ENCODE measurements around the gene METTL1.

The METTL1 gene

DNA sequence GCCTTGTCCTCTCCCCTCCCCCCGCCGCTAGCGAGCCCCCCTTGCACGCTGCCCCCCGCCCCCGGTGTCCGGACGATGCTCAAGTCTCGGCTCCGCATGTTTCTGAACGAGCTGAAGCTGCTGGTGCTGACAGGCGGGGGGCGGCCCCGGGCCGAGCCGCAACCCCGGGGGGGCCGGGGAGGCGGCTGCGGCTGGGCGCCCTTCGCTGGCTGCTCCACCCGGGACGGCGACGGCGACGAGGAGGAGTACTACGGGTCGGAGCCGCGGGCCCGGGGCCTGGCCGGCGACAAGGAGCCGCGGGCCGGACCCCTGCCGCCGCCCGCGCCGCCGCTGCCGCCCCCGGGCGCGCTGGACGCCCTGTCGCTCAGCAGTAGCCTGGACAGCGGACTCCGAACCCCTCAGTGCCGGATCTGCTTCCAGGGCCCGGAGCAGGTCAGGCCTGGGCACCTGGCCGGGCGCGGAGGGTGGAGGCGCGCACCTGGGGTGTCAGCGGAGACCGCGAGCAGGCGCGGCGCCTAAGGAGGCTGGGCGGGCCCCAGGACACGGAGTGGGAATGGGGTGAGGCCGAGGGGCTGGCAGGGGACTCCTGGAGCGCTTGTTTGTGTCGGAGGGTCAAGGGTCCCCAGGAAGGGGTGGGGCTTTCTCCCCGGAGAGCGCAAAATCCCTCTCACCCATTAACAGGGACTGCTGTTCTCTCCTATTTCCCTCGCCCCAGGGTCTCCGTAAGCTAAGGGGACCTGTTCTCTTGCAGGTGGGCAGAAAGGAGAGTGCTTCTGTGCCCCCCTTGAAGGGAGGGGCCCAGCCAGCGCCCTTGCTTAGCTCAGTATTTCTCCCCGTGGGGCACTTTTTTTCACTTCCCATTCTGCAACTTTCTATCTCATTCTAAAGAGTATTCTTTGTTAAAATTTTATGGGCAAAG is 16.2 kb downstream of the METTL1 start:
- Histone ChIP-seq H3K4me1 (ENCODE audit: control insufficient read depth in 1 of 2, insufficient read depth in 2 of 2, low read length in 2 of 2) (peaks cover 40 to 46% of the 10 kb centered on the region in 2 donors), H3K27ac (ENCODE audit: low read depth, low read length) (no peak overlapping the region), H3K36me3 (ENCODE audit: control insufficient read depth in 1 of 2, insufficient read depth in 2 of 2, low read length in 2 of 2) (peaks cover 0 to 14% of the 10 kb centered on the region in 2 donors), H3K9me3 (ENCODE audit: control insufficient read depth in 1 of 2, low read length in 2 of 2) (no peaks in the 10 kb centered on the region), H3K9ac (ENCODE audit: low read depth in 1 of 2, low read length in 2 of 2) (peak overlapping the region; percentile 61 to 62), H3K4me3 (ENCODE audit: low read depth in 1 of 2, low read length in 2 of 2) (peak overlapping the region; percentile 67), H3K27me3 (ENCODE audit: control insufficient read depth in 1 of 2, insufficient read depth in 2 of 2, low read length in 2 of 2) (no peaks in the 10 kb centered on the region)

DNA sequence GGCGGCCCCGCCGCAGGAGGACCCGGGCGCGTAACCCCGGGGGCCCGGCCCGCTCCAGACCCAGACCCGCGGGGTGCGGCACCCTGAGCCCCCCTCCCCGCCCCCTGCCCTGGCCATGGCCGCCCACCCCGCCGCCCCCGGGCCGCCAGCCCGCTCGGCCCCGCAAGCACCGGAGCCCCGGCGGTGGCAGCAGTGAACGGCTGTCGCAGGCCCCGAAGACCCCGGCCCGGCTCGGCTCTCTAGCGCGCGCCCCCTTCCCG is 16.8 kb downstream of the METTL1 start:
- H3K9me3 ChIP-seq (ENCODE audit: control insufficient read depth in 1 of 2, low read length in 2 of 2): no peaks in the 10 kb centered on the region
- peak overlapping the region in 1 of 2 donors; percentile 67 for H3K4me3 ChIP-seq (ENCODE audit: low read depth in 1 of 2, low read length in 2 of 2)
- H3K36me3 ChIP-seq (ENCODE audit: control insufficient read depth in 1 of 2, insufficient read depth in 2 of 2, low read length in 2 of 2): peaks cover 0 to 18% of the 10 kb centered on the region in 2 donors
- no peak overlapping the region for H3K9ac ChIP-seq (ENCODE audit: low read depth in 1 of 2, low read length in 2 of 2)
- H3K27ac ChIP-seq (ENCODE audit: low read depth, low read length): no peak overlapping the region
- H3K27me3 ChIP-seq (ENCODE audit: control insufficient read depth in 1 of 2, insufficient read depth in 2 of 2, low read length in 2 of 2): no peaks in the 10 kb centered on the region
- H3K4me1 ChIP-seq (ENCODE audit: control insufficient read depth in 1 of 2, insufficient read depth in 2 of 2, low read length in 2 of 2): peaks cover 41 to 46% of the 10 kb centered on the region in 2 donors

- H3K4me1 ChIP-seq (ENCODE audit: control insufficient read depth in 1 of 2, insufficient read depth in 2 of 2, low read length in 2 of 2): peaks cover 41 to 46% of the 10 kb centered on the region in 2 donors
- H3K9me3 ChIP-seq (ENCODE audit: control insufficient read depth in 1 of 2, low read length in 2 of 2): no peaks in the 10 kb centered on the region
- peak within 1 kb of the TSS; percentile 37 for H3K27ac ChIP-seq (ENCODE audit: low read depth, low read length)
- H3K9ac ChIP-seq (ENCODE audit: low read depth in 1 of 2, low read length in 2 of 2): peak within 1 kb of the TSS; percentile 61 to 62
- peaks cover 0 to 20% of the 10 kb centered on the region in 2 donors for H3K36me3 ChIP-seq (ENCODE audit: control insufficient read depth in 1 of 2, insufficient read depth in 2 of 2, low read length in 2 of 2)
- H3K4me3 ChIP-seq (ENCODE audit: low read depth in 1 of 2, low read length in 2 of 2): peak within 1 kb of the TSS; percentile 67 to 70
- no peaks in the 10 kb centered on the region for H3K27me3 ChIP-seq (ENCODE audit: control insufficient read depth in 1 of 2, insufficient read depth in 2 of 2, low read length in 2 of 2)
These were observed 17.3 kb downstream of the METTL1 start, which contains the start of gene MARCHF9 for GRCh38 chr12:57754411-57755193. Gene MARCHF9, plus strand, starts transcription at chr12:57755103. Its CDS starts 426 bp downstream, at chr12:57755529.

- Histone ChIP-seq H3K36me3 (ENCODE audit: control insufficient read depth in 1 of 2, insufficient read depth in 2 of 2, low read length in 2 of 2) (peaks cover 0 to 24% of the 10 kb centered on the region in 2 donors), H3K27me3 (ENCODE audit: control insufficient read depth in 1 of 2, insufficient read depth in 2 of 2, low read length in 2 of 2) (no peaks in the 10 kb centered on the region), H3K9me3 (ENCODE audit: control insufficient read depth in 1 of 2, low read length in 2 of 2) (no peaks in the 10 kb centered on the region), H3K27ac (ENCODE audit: low read depth, low read length) (no peak overlapping the region), H3K4me1 (ENCODE audit: control insufficient read depth in 1 of 2, insufficient read depth in 2 of 2, low read length in 2 of 2) (peaks cover 41 to 46% of the 10 kb centered on the region in 2 donors), H3K4me3 (ENCODE audit: low read depth in 1 of 2, low read length in 2 of 2) (no peak overlapping the region), H3K9ac (ENCODE audit: low read depth in 1 of 2, low read length in 2 of 2) (peak overlapping the region; percentile 11 to 13)
These were observed 18.1 kb downstream of the METTL1 start for GRCh38 chr12:57753756-57754337.

GRCh38 chr12:57752668-57753000 is 19.3 kb downstream of the METTL1 start:
- Histone ChIP-seq H3K27ac (ENCODE audit: low read depth, low read length) (peak overlapping the region; percentile 17), H3K27me3 (ENCODE audit: control insufficient read depth in 1 of 2, insufficient read depth in 2 of 2, low read length in 2 of 2) (no peaks in the 10 kb centered on the region), H3K4me3 (ENCODE audit: low read depth in 1 of 2, low read length in 2 of 2) (peak overlapping the region; percentile 88 to 96), H3K36me3 (ENCODE audit: control insufficient read depth in 1 of 2, insufficient read depth in 2 of 2, low read length in 2 of 2) (peaks cover 0 to 25% of the 10 kb centered on the region in 2 donors), H3K4me1 (ENCODE audit: control insufficient read depth in 1 of 2, insufficient read depth in 2 of 2, low read length in 2 of 2) (peaks cover 41 to 46% of the 10 kb centered on the region in 2 donors), H3K9ac (ENCODE audit: low read depth in 1 of 2, low read length in 2 of 2) (peak overlapping the region; percentile 5 to 8), H3K9me3 (ENCODE audit: control insufficient read depth in 1 of 2, low read length in 2 of 2) (no peaks in the 10 kb centered on the region)

DNA sequence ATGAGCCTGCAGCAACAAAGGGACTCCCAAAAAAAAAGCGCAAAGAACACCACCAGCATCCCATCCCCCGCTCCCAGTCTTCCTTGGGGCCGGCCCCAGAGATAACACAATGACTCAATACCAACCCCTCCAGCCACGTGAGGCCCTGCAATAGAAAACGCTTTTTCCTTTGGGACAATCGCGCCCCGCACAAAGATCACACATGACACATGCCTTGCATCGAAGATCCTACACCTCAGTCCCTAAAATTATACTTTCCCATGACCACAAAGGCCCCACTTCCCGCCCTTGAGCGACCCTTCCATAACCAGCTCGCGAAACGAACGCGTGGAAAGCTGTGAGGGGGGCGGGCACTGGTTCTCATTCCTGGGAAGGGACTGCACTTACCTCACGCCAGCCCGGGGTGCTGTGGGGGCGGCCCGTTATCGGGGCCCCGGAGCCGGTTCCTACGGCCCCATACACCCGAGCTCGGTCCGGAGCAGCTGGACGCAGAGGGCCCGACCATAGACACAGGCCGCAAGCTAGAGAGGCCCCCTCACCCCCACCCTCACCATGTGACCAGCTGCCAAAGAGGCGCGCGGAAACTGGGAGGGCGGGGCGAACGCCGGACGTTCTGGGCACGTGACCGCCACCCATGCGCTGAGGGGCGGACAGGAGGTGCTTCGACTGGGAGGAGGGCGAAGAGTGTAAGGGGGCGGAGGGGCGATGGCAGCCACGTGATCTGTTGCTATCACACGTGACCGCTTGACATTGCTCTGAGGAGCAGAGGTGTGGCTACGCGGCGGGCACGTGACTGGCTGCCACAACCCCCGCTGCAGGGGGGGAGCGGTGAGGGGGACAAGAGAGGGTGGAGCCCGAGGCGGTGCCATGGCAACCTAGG is 19.9 kb downstream of the METTL1 start, which contains the start of gene CDK4:
Gene CDK4 (minus strand): TSS at position 523 of the 880 bp plus-strand sequence. CDS start 593 bp downstream, outside the sequence.
- Histone ChIP-seq H3K27me3 (ENCODE audit: control insufficient read depth in 1 of 2, insufficient read depth in 2 of 2, low read length in 2 of 2) (no peaks in the 10 kb centered on the region), H3K27ac (ENCODE audit: low read depth, low read length) (peak within 1 kb of the TSS; percentile 62), H3K4me1 (ENCODE audit: control insufficient read depth in 1 of 2, insufficient read depth in 2 of 2, low read length in 2 of 2) (peaks cover 41 to 46% of the 10 kb centered on the region in 2 donors), H3K36me3 (ENCODE audit: control insufficient read depth in 1 of 2, insufficient read depth in 2 of 2, low read length in 2 of 2) (peaks cover 0 to 29% of the 10 kb centered on the region in 2 donors), H3K9me3 (ENCODE audit: control insufficient read depth in 1 of 2, low read length in 2 of 2) (no peaks in the 10 kb centered on the region), H3K9ac (ENCODE audit: low read depth in 1 of 2, low read length in 2 of 2) (peak within 1 kb of the TSS; percentile 86 to 90), H3K4me3 (ENCODE audit: low read depth in 1 of 2, low read length in 2 of 2) (peak within 1 kb of the TSS; percentile 88 to 96)

DNA sequence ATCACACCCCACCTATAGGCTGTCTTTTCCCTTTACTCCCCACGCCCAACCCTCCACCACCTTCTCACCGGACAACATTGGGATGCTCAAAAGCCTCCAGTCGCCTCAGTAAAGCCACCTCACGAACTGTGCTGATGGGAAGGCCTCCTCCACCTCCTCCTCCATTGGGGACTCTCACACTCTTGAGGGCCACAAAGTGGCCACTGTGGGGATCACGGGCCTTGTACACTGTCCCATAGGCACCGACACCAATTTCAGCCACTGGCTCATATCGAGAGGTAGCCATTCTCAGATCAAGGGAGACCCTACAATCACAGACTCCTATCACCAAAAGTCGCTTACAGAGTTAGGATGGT is 20.5 kb downstream of the METTL1 start:
- H3K27ac ChIP-seq (ENCODE audit: low read depth, low read length): peak overlapping the region; percentile 62
- peak overlapping the region; percentile 86 to 90 for H3K9ac ChIP-seq (ENCODE audit: low read depth in 1 of 2, low read length in 2 of 2)
- no peaks in the 10 kb centered on the region for H3K27me3 ChIP-seq (ENCODE audit: control insufficient read depth in 1 of 2, insufficient read depth in 2 of 2, low read length in 2 of 2)
- H3K4me3 ChIP-seq (ENCODE audit: low read depth in 1 of 2, low read length in 2 of 2): peak overlapping the region; percentile 88 to 96
- no peaks in the 10 kb centered on the region for H3K9me3 ChIP-seq (ENCODE audit: control insufficient read depth in 1 of 2, low read length in 2 of 2)
- H3K36me3 ChIP-seq (ENCODE audit: control insufficient read depth in 1 of 2, insufficient read depth in 2 of 2, low read length in 2 of 2): peaks cover 0 to 36% of the 10 kb centered on the region in 2 donors
- peaks cover 37 to 40% of the 10 kb centered on the region in 2 donors for H3K4me1 ChIP-seq (ENCODE audit: control insufficient read depth in 1 of 2, insufficient read depth in 2 of 2, low read length in 2 of 2)

DNA sequence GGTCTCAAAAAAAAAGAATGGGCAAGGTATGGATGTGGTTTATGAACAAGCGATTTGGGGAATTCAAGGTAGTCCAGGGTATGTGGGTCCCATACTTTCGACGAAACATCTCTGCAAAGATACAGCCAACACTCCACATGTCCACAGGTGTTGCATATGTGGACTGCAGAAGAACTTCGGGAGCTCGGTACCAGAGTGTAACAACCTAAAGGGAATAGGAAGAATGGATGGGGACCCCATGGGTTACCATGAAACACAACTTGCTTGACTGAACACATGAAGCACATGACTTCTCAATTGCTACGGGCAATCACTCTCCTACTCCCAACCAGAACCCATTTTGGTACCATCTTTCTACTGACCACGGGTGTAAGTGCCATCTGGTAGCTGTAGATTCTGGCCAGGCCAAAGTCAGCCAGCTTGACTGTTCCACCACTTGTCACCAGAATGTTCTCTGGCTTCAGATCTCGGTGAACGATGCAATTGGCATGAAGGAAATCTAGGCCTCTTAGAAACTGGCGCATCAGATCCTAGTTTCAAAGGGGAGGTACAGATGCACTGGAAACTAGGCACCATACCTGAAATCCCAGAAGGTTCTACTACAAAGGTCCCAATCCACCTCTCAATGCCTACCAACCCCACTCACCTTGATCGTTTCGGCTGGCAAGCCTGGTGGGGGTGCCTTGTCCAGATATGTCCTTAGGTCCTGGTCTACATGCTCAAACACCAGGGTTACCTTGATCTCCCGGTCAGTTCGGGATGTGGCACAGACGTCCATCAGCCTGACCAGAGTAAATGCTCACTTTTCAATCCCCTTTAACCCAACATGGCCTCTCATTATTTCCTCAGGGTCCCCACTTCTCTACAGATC is 21.1 kb downstream of the METTL1 start:
- no peaks in the 10 kb centered on the region for H3K27me3 ChIP-seq (ENCODE audit: control insufficient read depth in 1 of 2, insufficient read depth in 2 of 2, low read length in 2 of 2)
- peaks cover 0 to 37% of the 10 kb centered on the region in 2 donors for H3K36me3 ChIP-seq (ENCODE audit: control insufficient read depth in 1 of 2, insufficient read depth in 2 of 2, low read length in 2 of 2)
- H3K4me3 ChIP-seq (ENCODE audit: low read depth in 1 of 2, low read length in 2 of 2): peak overlapping the region; percentile 88 to 96
- no peak overlapping the region for H3K27ac ChIP-seq (ENCODE audit: low read depth, low read length)
- H3K9me3 ChIP-seq (ENCODE audit: control insufficient read depth in 1 of 2, low read length in 2 of 2): no peaks in the 10 kb centered on the region
- peak overlapping the region; percentile 86 to 90 for H3K9ac ChIP-seq (ENCODE audit: low read depth in 1 of 2, low read length in 2 of 2)
- H3K4me1 ChIP-seq (ENCODE audit: control insufficient read depth in 1 of 2, insufficient read depth in 2 of 2, low read length in 2 of 2): peaks cover 35% of the 10 kb centered on the region in 2 donors

- Histone ChIP-seq H3K9me3 (ENCODE audit: control insufficient read depth in 1 of 2, low read length in 2 of 2) (no peaks in the 10 kb centered on the region), H3K4me1 (ENCODE audit: control insufficient read depth in 1 of 2, insufficient read depth in 2 of 2, low read length in 2 of 2) (peaks cover 36 to 38% of the 10 kb centered on the region in 2 donors), H3K4me3 (ENCODE audit: low read depth in 1 of 2, low read length in 2 of 2) (no peak overlapping the region), H3K9ac (ENCODE audit: low read depth in 1 of 2, low read length in 2 of 2) (no peak overlapping the region), H3K27me3 (ENCODE audit: control insufficient read depth in 1 of 2, insufficient read depth in 2 of 2, low read length in 2 of 2) (no peaks in the 10 kb centered on the region), H3K27ac (ENCODE audit: low read depth, low read length) (no peak overlapping the region), H3K36me3 (ENCODE audit: control insufficient read depth in 1 of 2, insufficient read depth in 2 of 2, low read length in 2 of 2) (peaks cover 0 to 37% of the 10 kb centered on the region in 2 donors)
These were observed 22.8 kb downstream of the METTL1 start for GRCh38 chr12:57749061-57749460.

All from duodenal mucosa (tissue), 2 donors.